Measurements from ENCODE around the gene CLEC10A. TPM values are rescaled to one million over a fixed set of nuclear protein-coding genes. Genes with fewer than 3 reads are reported as not detected.

Gene CLEC10A
- total RNA-seq, 1 donor from 2014 or later, result not detected

DNA sequence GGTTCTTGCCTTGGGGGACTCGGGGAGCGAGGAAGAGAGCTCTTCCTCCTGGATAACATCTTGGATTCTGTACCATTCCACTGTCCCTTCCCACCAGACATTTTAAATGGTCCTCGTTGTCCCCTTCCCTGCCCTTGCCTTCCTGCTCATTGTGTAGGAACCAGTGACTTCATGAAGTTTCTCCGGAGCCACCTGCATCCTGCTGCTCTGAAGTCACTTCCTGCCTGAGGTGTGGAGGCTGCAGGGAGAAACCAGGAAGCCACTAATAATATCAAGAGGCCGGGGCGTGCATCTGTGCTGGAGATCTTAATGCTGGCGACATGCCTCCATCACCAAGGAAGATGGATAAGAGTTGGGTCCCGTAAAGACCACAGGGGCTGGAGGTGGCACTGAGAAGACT is 50.4 kb downstream of the CLEC10A start:
- no peak for DNase-seq (ENCODE audit: low spot score in 2 of 2, unreplicated experiment in 2 of 2)
- no peak overlapping the region for H3K27ac Mint-ChIP-seq
- TF ChIP-seq, protein P1, sequence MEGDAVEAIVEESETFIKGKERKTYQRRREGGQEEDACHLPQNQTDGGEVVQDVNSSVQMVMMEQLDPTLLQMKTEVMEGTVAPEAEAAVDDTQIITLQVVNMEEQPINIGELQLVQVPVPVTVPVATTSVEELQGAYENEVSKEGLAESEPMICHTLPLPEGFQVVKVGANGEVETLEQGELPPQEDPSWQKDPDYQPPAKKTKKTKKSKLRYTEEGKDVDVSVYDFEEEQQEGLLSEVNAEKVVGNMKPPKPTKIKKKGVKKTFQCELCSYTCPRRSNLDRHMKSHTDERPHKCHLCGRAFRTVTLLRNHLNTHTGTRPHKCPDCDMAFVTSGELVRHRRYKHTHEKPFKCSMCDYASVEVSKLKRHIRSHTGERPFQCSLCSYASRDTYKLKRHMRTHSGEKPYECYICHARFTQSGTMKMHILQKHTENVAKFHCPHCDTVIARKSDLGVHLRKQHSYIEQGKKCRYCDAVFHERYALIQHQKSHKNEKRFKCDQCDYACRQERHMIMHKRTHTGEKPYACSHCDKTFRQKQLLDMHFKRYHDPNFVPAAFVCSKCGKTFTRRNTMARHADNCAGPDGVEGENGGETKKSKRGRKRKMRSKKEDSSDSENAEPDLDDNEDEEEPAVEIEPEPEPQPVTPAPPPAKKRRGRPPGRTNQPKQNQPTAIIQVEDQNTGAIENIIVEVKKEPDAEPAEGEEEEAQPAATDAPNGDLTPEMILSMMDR (IDR thresholded peaks at IDR 0.05; ENCODE audit: unreplicated experiment), result no peak
- H3K36me3 Mint-ChIP-seq, result no peaks in the 10 kb centered on the region
- peaks cover 15% of the 10 kb centered on the region for H3K27me3 Mint-ChIP-seq (ENCODE audit: low read depth)
- H3K9me3 Mint-ChIP-seq, result no peaks in the 10 kb centered on the region
- no peak overlapping the region for H3K4me3 Mint-ChIP-seq
- H3K4me1 Mint-ChIP-seq, result no peaks in the 10 kb centered on the region

DNA sequence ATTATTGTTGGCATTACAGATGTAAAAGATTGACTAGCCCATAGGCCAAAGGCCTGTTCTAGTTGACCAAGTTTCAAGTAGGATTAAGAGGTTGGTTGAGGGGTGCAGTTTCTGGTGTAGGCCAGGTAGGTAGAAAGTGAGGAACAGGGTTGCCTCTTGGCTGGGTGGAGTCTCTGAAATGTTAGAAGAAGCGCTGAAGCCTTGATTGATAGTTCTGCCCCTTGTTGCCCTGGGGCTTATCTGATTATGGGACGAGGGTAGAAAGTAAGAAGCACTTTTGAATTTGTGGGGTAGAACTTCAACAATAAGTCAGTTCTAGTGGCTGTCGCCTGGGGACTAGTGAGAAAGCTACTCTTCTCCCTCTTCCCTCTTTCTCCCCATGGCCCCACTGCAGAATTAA is 51.0 kb downstream of the CLEC10A start:
- TF ChIP-seq, protein P1 (IDR thresholded peaks at IDR 0.05; ENCODE audit: unreplicated experiment), result no peak
- Mint-ChIP-seq H3K27ac (no peak overlapping the region), H3K36me3 (no peaks in the 10 kb centered on the region), H3K9me3 (no peaks in the 10 kb centered on the region), H3K4me3 (no peak overlapping the region), H3K27me3 (ENCODE audit: low read depth) (peaks cover 21% of the 10 kb centered on the region), H3K4me1 (no peaks in the 10 kb centered on the region)
- no peak for DNase-seq (ENCODE audit: low spot score in 2 of 2, unreplicated experiment in 2 of 2)

DNA sequence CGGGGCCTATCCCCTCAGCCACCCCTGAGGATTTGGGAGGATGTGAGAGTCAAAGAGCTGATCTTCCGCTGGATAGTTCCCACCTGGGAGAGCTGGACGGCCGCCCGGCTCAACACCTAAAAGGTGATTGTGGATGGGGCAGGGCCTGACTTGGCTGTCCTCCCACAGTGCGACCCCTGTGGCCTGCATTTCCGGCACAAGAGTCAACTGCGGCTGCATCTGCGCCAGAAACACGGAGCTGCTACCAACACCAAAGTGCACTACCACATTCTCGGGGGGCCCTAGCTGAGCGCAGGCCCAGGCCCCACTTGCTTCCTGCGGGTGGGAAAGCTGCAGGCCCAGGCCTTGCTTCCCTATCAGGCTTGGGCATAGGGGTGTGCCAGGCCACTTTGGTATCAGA is 52.7 kb downstream of the CLEC10A start:
- no peak for DNase-seq (ENCODE audit: low spot score in 2 of 2, unreplicated experiment in 2 of 2)
- Mint-ChIP-seq H3K27ac (no peak overlapping the region), H3K36me3 (no peaks in the 10 kb centered on the region), H3K9me3 (no peaks in the 10 kb centered on the region), H3K4me3 (no peak overlapping the region), H3K27me3 (ENCODE audit: low read depth) (peaks cover 38% of the 10 kb centered on the region), H3K4me1 (peaks cover 4% of the 10 kb centered on the region)
- TF ChIP-seq, protein P1 (IDR thresholded peaks at IDR 0.05; ENCODE audit: unreplicated experiment), result no peak

DNA sequence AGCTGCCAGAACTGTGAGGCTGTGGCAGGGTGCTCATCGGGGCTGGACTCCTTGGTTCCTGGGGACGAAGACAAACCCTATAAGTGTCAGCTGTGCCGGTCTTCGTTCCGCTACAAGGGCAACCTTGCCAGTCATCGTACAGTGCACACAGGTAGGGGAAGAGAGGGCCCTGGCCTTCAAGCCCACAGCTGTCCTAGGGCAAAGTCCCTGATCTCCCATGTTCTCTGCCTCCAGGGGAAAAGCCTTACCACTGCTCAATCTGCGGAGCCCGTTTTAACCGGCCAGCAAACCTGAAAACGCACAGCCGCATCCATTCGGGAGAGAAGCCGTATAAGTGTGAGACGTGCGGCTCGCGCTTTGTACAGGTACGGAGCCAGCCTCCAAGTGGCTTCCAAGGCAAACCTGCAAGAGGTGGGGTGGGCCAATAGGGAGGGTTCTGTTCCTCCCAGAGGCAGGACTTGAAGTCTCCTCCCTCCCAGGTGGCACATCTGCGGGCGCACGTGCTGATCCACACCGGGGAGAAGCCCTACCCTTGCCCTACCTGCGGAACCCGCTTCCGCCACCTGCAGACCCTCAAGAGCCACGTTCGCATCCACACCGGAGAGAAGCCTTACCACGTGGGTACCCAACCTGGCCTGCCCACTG is 53.5 kb downstream of the CLEC10A start:
- no peak overlapping the region for H3K4me3 Mint-ChIP-seq
- peaks cover 7% of the 10 kb centered on the region for H3K4me1 Mint-ChIP-seq
- TF ChIP-seq, protein P1 (IDR thresholded peaks at IDR 0.05; ENCODE audit: unreplicated experiment), result no peak
- peaks cover 46% of the 10 kb centered on the region for H3K27me3 Mint-ChIP-seq (ENCODE audit: low read depth)
- no peaks in the 10 kb centered on the region for H3K36me3 Mint-ChIP-seq
- no peak overlapping the region for H3K27ac Mint-ChIP-seq
- DNase-seq (ENCODE audit: low spot score in 2 of 2, unreplicated experiment in 2 of 2), result no peak
- H3K9me3 Mint-ChIP-seq, result no peaks in the 10 kb centered on the region

DNA sequence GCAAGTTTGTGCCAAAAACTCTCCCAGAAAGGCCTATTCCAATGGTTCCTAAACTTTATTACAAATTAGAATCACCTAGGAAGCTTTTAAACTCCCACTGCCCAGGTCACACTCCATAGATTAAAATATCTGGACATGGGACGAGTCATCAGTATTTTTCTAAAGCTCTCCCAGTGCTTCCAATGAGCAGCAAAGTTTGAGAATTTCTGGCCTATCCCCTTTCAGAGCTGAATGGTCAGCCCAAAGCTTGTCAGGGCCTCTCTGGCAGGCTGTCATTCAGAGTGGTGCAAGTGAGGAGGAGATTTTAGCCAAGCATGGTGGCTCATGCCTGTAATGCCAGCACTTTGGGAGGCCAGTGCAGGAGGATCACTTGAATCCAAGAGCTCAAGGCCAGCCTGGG is 54.8 kb downstream of the CLEC10A start:
- DNase-seq (ENCODE audit: low spot score in 2 of 2, unreplicated experiment in 2 of 2), result no peak
- Mint-ChIP-seq H3K4me1 (peaks cover 12% of the 10 kb centered on the region), H3K27me3 (ENCODE audit: low read depth) (peaks cover 58% of the 10 kb centered on the region), H3K27ac (no peak overlapping the region), H3K4me3 (no peak overlapping the region), H3K36me3 (no peaks in the 10 kb centered on the region), H3K9me3 (no peaks in the 10 kb centered on the region)
- TF ChIP-seq, protein P1 (IDR thresholded peaks at IDR 0.05; ENCODE audit: unreplicated experiment), result no peak

Other genes with a start within 250 kb of the CLEC10A start
- not detected in 3 replicates for gene TEKT1, start 248.5 kb downstream of the CLEC10A start, total RNA-seq
- gene ALOX12, start 84.2 kb downstream of the CLEC10A start, total RNA-seq, result 0.22 to 0.40 TPM in 2 of 3 replicates, not detected in the other
- gene RNASEK, start 67.6 kb downstream of the CLEC10A start, total RNA-seq, result 154 to 166 TPM (median 159 TPM) in 3 replicates
- gene BCL6B, start 57.2 kb downstream of the CLEC10A start, total RNA-seq, result 0.22 to 0.34 TPM in 2 of 3 replicates, not detected in the other
- gene SLC16A13, start 44.2 kb downstream of the CLEC10A start, total RNA-seq, result 10.4 to 10.7 TPM (median 10.7 TPM) in 3 replicates
- gene SLC16A11, start 36.2 kb downstream of the CLEC10A start, total RNA-seq, result 4.1 to 5.1 TPM (median 4.2 TPM) in 3 replicates
- not detected in 3 replicates for gene ASGR2, start 34.6 kb upstream of the CLEC10A start, total RNA-seq
- 15.9 to 19.7 TPM (median 16.5 TPM) in 3 replicates for gene ASGR1, start 99.1 kb upstream of the CLEC10A start, total RNA-seq
- gene DLG4, start 139.6 kb upstream of the CLEC10A start, total RNA-seq, result 59.9 to 62.4 TPM (median 60.2 TPM) in 3 replicates
- gene ACADVL, start 139.7 kb upstream of the CLEC10A start, total RNA-seq, result 385 to 424 TPM (median 410 TPM) in 3 replicates
- gene DVL2, start 154.3 kb upstream of the CLEC10A start, total RNA-seq, result 87.3 to 96.1 TPM (median 94.0 TPM) in 3 replicates
- gene PHF23, start 159.2 kb upstream of the CLEC10A start, total RNA-seq, result 55.4 to 57.1 TPM (median 55.6 TPM) in 3 replicates
- gene GABARAP, start 162.2 kb upstream of the CLEC10A start, total RNA-seq, result 424 to 451 TPM (median 429 TPM) in 3 replicates
- gene CTDNEP1, start 171.5 kb upstream of the CLEC10A start, total RNA-seq, result 122 to 132 TPM (median 130 TPM) in 3 replicates
- gene ELP5, start 172.0 kb upstream of the CLEC10A start, total RNA-seq, result 37.9 to 42.8 TPM (median 42.1 TPM) in 3 replicates
- 79.2 to 86.1 TPM (median 79.9 TPM) in 3 replicates for gene CLDN7, start 182.2 kb upstream of the CLEC10A start, total RNA-seq
- 1.6 to 1.8 TPM (median 1.6 TPM) in 3 replicates for gene SLC2A4, start 201.5 kb upstream of the CLEC10A start, total RNA-seq
- 1.9 to 3.3 TPM (median 2.2 TPM) in 3 replicates for gene YBX2, start 214.4 kb upstream of the CLEC10A start, total RNA-seq
- gene EIF5A, start 227.4 kb upstream of the CLEC10A start, total RNA-seq, result 265 to 278 TPM (median 273 TPM) in 3 replicates
- 42.1 to 52.4 TPM (median 46.2 TPM) in 3 replicates for gene GPS2, start 235.1 kb upstream of the CLEC10A start, total RNA-seq
- gene NEURL4, start 249.1 kb upstream of the CLEC10A start, total RNA-seq, result 52.8 to 56.7 TPM (median 55.1 TPM) in 3 replicates

All from mesothelial cell of epicardium (in vitro differentiated cells).